D721Med (cell line): ENCODE measurements around the gene METTL16.

ENCODE experiments used
- DNase-seq: peaks from one replicate; pipeline ENCODE4 v3.0.0; 2011; ENCODE audit warnings: low spot score; ENCODE audit not compliant: insufficient read length
- FAIRE-seq: peaks from 2 replicates; lab custom pipeline; 2011; peaks lifted over from hg19 to GRCh38; lab: Jason Lieb, UNC
- CTCF ChIP-seq: IDR thresholded peaks from 2 replicates; pipeline ENCODE4 v1.5.1; 2012; ENCODE audit warnings: mild to moderate bottlenecking, control low read depth; ENCODE audit not compliant: insufficient read depth; ENCODE audit errors: missing control alignments

The METTL16 gene

GRCh38 chr17:2436316-2436905, 75.3 kb downstream of the METTL16 start:
- no peak for TF ChIP-seq CTCF
- no peak for FAIRE-seq
- DNase-seq, result no peak

DNA sequence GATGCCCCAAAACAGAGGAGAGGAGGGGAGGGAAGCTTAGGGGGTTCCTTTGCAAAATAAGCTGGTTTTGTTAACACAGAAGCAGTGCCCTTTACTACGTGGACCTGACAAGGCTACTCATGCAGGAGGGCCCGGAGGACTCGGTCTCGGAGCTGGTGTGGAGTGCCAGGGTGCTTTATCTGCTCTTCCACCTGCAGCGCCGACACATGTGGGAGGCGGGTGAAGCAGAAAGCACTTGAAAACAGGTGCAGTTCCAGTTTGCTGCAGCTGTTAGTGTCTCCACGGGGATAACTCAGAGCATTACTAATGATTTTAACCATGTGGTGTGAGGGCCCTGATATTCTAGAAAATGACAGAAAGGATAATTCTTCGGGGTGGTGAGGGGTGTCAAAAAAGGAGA, 75.8 kb downstream of the METTL16 start:
- TF ChIP-seq CTCF, result no peak
- DNase-seq, result no peak
- no peak for FAIRE-seq

DNA sequence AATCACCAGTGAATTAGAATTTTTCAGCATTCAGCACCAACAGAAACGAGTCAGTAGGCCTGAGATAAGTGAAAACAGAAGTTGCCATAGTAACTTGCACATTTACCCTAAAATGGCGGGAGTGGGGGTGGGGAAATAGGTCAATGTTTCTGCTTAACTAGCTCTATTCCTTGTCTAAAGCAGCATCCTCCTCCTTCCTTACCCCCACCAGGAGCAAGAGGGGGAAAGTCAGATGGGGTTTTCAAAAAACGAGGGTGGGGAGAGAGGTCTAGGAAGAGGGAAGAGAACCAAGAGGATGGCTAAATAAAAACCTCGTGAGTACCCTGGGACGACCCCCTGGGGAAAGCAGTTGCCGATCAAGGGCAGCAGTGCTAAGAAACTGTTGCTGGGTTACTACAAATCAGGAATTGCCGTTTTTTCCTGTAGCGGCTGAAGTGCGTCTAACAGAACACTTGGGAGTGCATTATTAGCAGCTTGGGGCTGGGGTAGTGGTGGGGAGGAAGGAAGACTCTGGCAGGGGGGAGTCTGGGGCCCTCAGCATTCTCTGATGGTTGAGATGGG, 76.4 kb downstream of the METTL16 start:
- TF ChIP-seq CTCF, result no peak
- FAIRE-seq (no peak), DNase-seq (no peak)

GRCh38 chr17:2433696-2434095, 78.0 kb downstream of the METTL16 start:
- FAIRE-seq (no peak), DNase-seq (no peak)
- TF ChIP-seq CTCF, result no peak

- no peak for TF ChIP-seq CTCF
- FAIRE-seq (no peak), DNase-seq (no peak)
Measured at GRCh38 chr17:2427910-2428309, 83.8 kb downstream of the METTL16 start.

- no peak for TF ChIP-seq CTCF
- no peak for FAIRE-seq
Measured at GRCh38 chr17:2427215-2427614, 84.5 kb downstream of the METTL16 start.

DNA sequence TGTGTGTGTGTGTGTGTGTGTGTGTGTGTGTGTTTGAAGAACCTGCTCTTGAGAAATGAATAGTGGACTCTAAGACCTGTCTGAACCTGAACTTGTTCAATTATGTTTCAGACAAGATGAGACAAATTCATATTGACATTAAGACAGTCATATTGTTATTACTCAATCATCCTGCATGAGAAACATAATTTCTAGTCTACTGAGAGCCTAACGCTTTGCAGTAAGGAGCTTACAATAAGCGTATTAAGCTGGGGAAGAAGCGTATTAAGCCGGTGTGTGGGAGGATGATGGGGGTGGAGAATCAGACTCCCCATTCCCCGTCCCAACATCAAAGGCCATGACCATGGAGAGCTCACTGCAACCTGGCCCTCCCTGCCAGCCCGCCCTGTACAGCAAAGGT, 88.4 kb downstream of the METTL16 start:
- FAIRE-seq (peak; percentile 99), DNase-seq (peak; percentile 83)
- no peak for TF ChIP-seq CTCF

More at GRCh38 chr17:2427215-2427614, 84.5 kb downstream of the METTL16 start:
- no peak for DNase-seq
